WTC11 (cell line): ENCODE measurements around the gene PRSS8.
"Not testable (repeated sequence)": the region's sequence is repeated elsewhere in the genome, so short reads cannot be mapped to it uniquely, and the experiment has no call there.

ENCODE experiments used
- ATF6 ChIP-seq: sonication (generic); formaldehyde crosslinking; IDR thresholded peaks from 2 replicates; pipeline ENCODE4 v1.8.1; 2023; ENCODE audit warnings: mild to moderate bottlenecking, missing genetic modification reagents
- ESRRA ChIP-seq: sonication (generic); formaldehyde crosslinking; IDR thresholded peaks from 2 replicates; pipeline ENCODE4 v1.8.1; 2022; ENCODE audit warnings: mild to moderate bottlenecking, missing genetic modification reagents, borderline replicate concordance
- GABPB1 ChIP-seq: sonication (generic); formaldehyde crosslinking; IDR thresholded peaks from 2 replicates; pipeline ENCODE4 v1.8.1; 2023; ENCODE audit warnings: mild to moderate bottlenecking, missing genetic modification reagents
- NR3C1 ChIP-seq: sonication (generic); formaldehyde crosslinking; conservative IDR thresholded peaks from 2 replicates; pipeline ENCODE4 v1.8.1; 2023; ENCODE audit warnings: low read depth, mild to moderate bottlenecking, missing genetic modification reagents
- TF ChIP-seq, protein P1 (sequence below): fragments of 200-600 bp; IDR thresholded peaks from 2 replicates; pipeline ENCODE4 v1.8.0; 2022; ENCODE audit warnings: antibody characterized with exemption
- TF ChIP-seq, protein P2 (sequence below): sonication (generic); formaldehyde crosslinking; IDR thresholded peaks from 2 replicates; pipeline ENCODE4 v1.8.0; 2022; ENCODE audit warnings: mild to moderate bottlenecking, missing genetic modification reagents
- TF ChIP-seq, protein P3 (sequence below): sonication (generic); formaldehyde crosslinking; IDR thresholded peaks from 2 replicates; pipeline ENCODE4 v1.8.0; 2022; ENCODE audit warnings: mild to moderate bottlenecking, missing genetic modification reagents

DNA sequence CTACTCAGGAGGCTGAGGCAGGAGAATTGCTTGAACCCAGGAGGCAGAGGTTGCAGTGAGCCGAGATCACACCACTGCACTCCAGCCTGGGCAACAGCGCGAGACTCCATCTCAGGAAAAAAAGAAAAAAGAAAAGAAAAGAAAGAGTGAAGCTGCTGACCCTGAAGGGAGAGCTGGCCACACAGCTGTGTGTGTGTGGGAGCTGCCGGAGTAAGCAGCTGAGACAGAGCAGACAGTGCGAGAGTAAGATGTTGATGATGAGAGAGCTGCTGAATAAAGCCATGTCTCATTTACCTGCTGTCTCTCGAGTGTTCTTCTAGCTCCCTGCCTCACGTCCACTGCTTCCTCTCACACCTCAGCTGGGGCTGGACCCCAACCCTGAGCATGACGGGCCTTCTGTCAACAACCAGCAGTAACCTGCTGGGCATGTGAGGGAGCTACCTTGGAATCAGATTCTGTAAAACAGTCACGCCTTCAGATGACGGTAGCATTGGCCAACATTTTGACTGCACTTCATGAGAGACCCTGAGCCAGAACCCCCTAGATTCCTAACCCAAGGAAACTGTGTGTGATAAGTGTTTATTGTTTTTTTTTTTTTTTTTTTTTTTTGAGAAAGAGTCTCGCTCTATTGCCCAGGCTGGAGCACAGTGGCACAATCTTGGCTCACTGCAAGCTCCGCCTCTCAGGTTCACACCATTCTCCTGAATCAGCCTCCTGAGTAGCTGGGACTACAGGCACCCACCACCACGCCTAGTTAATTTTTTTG lies 34.5 kb downstream of the PRSS8 start:
- TF ChIP-seq, protein P1, sequence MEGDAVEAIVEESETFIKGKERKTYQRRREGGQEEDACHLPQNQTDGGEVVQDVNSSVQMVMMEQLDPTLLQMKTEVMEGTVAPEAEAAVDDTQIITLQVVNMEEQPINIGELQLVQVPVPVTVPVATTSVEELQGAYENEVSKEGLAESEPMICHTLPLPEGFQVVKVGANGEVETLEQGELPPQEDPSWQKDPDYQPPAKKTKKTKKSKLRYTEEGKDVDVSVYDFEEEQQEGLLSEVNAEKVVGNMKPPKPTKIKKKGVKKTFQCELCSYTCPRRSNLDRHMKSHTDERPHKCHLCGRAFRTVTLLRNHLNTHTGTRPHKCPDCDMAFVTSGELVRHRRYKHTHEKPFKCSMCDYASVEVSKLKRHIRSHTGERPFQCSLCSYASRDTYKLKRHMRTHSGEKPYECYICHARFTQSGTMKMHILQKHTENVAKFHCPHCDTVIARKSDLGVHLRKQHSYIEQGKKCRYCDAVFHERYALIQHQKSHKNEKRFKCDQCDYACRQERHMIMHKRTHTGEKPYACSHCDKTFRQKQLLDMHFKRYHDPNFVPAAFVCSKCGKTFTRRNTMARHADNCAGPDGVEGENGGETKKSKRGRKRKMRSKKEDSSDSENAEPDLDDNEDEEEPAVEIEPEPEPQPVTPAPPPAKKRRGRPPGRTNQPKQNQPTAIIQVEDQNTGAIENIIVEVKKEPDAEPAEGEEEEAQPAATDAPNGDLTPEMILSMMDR, result not testable (repeated sequence)
- TF ChIP-seq, protein P2, sequence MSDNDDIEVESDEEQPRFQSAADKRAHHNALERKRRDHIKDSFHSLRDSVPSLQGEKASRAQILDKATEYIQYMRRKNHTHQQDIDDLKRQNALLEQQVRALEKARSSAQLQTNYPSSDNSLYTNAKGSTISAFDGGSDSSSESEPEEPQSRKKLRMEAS, result not testable (repeated sequence)
- not testable (repeated sequence) for TF ChIP-seq GABPB1 (CRISPR knock-in tag); ESRRA; ATF6 (CRISPR knock-in tag); NR3C1 (CRISPR knock-in tag)
- TF ChIP-seq, protein P3, sequence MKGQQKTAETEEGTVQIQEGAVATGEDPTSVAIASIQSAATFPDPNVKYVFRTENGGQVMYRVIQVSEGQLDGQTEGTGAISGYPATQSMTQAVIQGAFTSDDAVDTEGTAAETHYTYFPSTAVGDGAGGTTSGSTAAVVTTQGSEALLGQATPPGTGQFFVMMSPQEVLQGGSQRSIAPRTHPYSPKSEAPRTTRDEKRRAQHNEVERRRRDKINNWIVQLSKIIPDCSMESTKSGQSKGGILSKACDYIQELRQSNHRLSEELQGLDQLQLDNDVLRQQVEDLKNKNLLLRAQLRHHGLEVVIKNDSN (CRISPR knock-in tag), result not testable (repeated sequence)
